COLO668 (cell line): Measurements from ENCODE around the gene NRG3.

Source experiments
- DNase-seq: peaks from one replicate; lab custom pipeline; 2025; ENCODE audit not compliant: unreplicated experiment; lab: John Stamatoyannopoulos, UW

Gene NRG3

DNA sequence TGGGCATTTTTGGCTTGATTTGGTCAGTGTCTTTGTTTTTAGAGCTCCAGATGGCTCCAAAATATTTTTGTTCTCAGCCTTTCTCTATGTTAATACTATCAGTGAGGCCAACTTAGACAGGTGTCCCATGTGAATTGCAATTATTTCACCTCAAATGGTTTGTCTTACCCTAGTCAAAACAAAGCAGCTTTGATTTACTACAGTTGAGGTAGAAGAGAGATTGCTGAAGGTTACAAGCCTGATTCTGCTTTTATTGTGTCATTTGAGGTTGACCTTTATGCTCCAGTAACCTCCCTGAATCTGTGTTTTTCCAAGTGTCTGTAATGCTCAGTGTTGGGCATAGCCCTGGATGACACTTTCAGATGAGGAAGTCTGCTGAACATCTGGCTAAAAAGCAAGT, 882.9 kb downstream of the NRG3 start:
- no peak for DNase-seq

DNA sequence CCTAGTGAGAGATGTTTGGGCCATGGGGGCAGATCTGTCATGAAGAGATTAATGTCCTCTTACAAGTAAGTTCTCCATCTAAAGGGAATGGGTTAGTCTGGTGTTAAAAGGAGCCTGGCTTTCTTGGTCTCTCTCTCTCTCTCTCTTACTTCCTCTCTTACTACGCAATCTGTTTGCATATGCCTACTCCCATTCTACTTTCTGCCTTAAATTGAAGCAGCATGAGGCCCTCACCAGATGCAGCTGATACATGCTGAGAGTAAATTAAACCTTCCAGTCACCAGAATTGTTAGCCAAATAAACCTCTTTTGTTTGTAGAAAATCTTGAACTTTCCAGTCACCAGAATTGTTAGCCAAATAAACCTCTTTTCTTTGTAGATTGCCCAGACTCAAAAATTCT, 884.1 kb downstream of the NRG3 start:
- no peak for DNase-seq

DNA sequence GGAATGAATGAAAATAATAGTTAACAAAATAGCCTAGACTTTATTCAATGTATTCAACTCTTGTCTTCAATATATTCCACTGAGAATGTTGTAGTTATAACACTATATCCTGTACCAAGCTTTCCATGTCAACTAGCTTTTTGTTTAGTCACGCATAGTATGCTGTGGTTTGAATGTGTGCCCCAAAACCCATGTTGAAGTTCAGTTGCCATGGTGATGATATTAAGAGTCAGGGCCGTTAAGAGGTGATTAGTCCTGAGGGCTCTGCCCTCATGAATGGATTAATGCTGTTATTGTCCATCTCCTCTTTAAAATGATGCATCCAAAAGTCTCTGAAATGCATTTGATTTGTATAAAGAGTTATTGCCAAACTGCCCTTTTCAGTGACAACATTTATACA, 887.6 kb downstream of the NRG3 start:
- DNase-seq, result no peak

DNA sequence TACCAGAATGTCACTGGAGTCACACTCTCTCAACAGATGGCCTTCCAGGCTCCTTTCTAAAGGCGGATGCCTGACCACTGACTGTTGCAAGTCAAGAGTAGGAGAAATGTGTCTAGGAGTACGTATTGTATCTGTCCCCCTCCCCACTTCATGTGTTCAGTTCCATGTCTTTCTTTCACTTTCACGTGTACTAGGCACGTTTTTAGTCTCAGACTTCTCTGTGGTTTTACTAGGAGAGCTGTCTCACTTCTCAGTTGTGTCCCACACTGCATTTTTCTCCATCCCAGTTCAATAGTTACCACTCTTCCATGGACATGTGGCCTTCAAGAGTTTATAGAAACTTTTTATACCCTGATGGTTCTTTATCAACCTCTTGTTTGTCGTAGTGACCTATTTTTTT, 893.0 kb downstream of the NRG3 start:
- no peak for DNase-seq

DNA sequence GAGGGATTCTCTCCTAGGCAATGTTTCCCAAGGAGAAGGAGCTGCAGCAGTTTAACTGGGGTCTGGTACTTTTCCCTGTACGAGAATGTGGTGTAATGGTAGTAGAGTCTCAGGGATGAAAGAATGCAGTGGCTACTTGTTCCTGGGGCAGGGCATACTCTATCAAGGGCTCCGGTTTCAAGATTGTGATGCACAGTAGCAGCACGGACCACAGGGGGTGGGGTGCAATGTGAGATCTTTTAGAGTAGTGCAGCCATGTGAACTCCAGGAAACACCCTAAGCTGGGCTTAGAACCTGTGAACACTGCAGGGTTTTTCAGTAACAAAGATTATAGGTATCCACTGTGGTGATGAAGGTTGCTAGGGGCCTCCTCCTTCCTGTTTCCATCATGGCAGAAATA, 903.9 kb downstream of the NRG3 start:
- no peak for DNase-seq

DNA sequence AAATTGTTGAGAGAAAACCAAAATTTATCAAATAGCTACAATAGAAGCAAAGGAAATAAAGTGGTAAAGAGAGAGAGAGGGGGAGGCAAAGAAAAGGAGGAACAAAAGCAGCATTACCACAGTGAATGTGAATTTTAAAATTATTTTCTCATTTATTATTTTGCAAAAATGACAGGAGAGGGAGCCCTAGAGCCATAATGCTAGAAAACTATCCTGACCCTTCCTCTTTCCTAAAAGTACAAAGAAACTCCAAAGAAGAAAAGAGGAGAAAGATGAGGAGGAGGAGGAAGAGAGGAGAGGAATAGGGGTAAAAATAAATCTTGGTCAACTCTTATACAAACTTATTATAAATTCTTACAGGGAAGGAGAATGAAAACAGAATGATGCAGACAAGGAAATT, 921.5 kb downstream of the NRG3 start:
- DNase-seq, result no peak

DNA sequence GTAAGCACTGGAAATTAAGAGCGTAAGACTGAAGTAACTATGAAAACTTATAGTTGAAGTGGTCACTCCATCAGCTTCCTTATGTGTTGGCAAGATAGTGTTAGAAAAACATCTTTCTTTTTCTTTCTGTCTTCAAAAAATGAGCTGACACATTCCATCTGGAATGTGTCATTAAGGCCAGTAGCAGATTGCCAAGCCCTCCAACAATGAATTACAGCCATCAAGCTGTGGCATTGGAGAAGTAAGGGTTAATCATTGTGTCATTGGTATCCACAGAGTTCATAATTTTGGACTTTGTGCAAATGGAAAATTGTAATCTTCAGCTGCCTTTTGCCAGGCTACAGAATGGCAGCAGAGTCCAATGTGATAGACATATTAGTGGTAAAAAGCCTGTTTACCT, 926.3 kb downstream of the NRG3 start:
- no peak for DNase-seq

DNA sequence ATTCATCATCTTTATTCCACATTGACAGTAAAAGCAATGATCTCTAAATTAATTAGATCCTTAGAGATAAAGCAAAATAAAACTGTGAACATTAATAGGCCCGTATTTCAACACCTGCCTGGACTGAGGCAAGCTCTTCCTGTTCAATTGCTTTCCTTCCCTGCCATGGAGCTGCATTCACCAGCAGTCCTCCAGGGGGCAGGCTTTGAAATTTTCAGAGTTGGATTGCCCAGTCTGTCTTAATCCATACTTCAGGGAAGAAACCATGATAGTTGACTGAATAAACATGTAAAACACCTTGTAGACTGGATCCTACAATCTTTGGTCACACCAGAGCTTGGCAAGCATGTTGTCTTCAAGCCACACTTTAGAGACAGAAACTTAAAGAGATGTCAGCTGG, 936.6 kb downstream of the NRG3 start:
- DNase-seq, result peak; percentile 9

DNA sequence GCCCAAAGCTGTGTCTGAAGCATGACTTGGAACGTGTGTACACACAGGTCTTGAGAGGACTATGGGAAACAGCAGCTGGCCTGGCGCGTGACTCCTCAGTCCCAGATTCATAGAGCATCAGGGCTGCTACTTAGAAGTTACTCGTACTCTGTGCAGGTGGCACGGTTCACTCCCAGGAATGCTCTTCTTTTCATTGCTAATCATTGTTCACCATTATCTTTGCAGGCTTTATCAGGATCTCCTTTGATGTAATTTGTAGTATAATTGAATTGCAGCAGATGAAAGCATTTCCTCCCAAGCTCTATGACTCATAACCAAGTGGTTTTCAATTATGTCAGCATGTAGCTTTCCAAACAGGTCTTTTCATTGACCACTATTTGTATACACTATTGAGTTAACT, 938.9 kb downstream of the NRG3 start:
- DNase-seq, result peak; percentile 56

DNA sequence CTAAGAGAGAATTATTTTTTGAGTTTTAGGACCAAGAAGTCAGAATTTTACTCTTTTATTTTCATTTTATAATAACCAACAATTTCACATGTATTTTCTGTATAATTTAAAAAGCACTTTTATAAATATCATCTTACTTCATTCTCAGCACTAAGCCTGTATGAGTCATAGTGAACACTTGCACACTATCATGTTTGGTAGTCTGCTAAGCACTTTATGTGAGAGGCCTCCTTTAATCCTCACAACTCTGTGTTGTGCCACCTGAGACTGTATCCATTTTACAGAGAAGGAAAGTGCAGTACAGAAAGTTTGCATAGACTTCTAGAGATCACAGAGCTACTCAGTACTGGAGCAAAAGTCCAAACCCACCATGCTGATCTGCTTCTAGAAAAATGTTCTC, 939.6 kb downstream of the NRG3 start:
- no peak for DNase-seq

DNA sequence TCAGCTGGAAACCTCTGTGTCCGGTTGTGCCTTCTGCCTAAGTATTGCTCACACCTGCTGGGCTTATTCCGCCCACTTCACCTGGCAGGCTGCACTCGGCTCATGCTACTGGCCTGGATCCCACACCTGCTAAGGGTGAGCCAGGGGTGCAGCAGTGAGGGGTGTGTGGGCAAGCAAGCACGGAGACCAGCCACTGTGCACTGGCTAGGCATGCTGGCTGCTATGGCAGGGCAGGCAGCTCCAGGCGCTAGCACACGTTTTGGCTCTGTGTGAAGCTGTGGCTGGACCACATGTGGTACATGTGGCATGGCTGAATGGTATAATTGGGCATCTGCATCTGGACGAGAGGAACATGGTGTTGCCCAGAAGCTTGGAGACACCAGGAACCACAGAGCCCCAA, 940.7 kb downstream of the NRG3 start:
- peak; percentile 71 for DNase-seq

DNA sequence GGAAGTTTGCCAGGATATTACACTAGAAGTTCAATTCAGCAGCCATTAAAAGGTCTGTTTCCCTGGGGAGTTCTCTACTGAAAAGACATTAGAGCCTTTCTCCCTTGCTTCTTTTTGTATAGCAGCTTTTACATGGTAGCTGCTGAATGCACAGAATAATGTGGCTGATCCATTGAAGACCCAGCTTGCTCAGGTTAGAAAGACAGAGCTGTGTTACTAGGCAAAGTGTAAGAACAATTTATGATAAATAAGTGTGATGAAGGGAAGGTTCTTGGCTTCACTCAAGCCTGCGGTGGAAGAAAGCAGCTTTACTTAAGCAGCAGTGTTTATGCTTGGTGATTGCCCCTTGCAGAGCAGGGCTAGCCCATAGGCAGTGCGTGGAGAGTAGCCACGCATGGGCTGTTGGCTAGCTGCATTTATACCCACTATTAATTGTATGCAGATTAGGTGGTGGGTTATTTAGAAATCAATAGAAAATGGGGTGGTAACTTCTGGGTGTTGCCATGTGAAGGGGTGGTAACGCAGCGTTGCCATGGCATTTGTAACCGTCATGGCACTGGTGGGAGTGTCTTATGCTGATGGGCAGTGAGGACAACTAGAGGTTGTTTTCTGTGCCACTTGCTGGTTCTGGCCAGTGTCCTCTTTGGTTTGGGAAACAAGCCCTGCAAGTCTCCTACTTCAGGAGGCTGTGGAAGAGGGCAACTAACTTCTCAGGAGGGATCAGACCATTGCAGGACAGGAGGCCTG, 942.9 kb downstream of the NRG3 start:
- no peak for DNase-seq

DNA sequence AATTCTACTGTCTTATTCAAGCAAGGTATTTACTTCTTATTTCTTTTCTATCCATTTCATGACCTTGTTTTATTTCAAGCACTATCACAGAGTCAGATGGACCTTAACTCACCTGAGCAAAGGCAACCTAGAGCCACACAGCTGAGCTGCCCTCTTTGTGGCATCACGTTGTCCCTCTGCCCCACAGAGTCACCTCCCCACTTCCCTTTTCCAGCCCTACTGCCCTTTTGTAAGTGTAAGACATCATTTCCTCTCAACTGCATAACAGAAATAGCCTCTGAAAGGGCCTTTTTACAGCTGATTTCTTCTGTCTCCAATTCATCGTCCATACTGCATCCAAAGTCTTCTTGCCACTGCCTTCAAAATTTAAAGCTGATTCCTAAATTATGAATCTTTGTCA, 946.0 kb downstream of the NRG3 start:
- DNase-seq, result no peak

DNA sequence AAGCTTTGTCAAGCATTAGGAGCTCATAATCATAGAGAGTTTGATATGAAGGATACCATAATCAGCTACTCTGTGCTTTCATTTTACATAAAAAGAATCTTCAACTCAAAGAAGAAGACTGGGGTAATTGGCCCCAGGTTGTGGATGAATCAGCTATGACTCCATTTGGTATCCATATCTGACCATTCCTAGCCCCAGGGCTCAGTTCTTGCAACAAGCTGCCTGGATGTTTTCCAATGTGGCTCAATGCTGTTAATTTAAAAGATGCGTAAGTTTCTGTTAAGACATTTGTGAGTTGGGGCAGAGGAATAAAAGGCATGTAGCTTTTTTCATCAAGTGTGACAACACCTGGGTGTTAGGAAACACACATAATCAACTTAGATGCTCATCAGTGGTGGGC, 951.1 kb downstream of the NRG3 start:
- no peak for DNase-seq

DNA sequence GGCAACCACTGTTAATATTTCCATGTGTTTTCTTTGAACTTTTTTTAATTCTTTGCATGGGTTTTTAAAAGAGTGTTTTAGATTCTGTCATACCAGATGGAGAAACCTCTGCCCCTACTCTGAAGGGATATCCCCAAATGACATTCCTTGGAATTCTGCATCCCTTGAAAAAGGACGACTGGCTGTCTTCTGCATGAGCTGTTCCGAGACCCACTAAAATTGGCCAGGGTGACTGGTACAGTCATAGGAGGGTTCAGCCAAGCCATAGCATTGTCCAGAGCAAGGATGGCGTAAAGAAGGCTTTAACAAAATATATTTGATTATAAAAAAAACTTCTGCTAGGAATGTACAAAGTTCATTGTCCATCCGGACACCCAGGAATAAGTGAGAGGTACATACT, 952.9 kb downstream of the NRG3 start:
- DNase-seq, result no peak

DNA sequence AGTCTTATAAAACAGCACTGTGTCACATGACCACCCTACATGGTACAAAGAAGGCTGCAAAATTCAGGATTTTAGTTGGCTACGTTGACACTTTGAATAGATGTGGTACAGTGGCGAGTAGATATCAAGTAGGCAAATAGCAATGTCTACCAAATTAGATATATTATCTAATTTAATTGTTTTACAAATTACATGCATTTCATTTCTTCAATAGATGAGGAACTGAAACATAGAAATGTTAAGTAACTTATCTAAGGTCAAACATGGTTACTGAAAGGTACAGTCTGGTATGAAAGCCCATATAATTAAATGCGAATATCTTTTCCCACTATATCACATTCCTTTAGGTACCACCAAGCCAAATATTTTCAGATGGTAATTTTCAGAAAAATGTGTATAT, 972.2 kb downstream of the NRG3 start:
- DNase-seq, result no peak

DNA sequence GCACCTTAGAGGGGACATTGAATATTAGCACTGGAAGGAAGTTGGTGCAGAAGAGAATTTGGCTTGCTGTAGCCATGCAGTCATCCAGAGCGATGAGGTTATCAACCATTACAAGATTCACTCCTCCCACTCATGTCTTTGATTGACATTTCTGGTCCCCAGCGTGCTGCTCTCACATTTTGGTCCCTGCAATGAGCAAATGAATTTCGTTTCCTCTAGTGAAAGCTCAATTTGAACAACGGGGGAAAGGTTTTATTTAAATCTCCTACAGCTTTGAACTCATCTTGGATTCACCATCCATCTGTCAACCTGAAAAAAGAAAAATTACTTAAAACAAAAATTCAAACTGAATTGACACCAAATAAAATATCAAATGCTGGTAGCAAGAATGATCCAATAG, 975.2 kb downstream of the NRG3 start:
- no peak for DNase-seq

DNA sequence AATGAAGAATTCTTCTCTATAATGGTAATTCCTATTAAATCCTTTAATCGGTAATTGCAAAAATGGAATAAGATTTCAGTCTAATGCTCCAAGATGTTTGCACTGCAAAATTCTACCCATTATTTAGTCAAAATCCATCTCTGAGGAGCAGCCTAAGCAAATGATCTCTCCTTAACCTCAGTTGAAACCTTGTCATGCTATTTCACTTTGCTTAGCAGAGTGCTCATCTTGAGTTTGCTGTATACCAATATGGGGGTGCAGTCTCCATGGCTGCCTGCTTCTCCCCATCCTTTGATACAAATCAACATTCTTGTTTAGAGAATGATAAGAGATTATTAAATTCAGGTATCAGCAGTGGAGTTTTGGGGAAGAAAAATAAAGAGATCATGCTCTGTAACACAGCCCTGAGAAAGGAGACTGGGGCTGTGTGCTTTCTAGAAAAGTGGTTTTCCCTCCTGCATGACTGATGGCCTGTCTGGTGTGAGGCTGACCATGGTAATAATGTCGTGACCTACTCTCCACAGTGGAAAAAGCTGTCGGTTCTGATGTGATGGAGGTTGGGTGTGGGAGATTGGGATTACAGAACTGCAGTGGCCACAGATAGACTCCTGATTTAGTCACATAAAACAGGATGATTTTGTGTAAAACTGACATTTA, 982.1 kb downstream of the NRG3 start:
- no peak for DNase-seq

DNA sequence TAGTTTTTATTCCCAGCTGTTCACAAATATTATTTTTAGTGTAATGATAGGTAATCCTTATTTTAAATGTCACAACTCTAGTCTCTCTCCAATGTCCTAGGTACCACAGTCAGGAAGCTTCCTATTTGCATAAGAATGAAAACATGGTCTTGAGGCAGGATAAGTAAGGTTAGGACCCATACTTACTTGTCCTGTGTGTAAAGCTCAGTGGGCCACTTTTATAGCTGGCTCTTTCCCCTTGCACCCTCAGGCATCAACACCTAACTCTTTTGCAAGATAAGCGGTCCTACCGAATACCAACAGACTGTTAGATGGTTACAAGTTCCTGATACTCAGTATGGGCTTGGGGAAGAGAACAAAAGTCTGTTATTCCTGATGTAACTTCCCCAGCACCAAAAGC, 986.9 kb downstream of the NRG3 start:
- DNase-seq, result no peak

DNA sequence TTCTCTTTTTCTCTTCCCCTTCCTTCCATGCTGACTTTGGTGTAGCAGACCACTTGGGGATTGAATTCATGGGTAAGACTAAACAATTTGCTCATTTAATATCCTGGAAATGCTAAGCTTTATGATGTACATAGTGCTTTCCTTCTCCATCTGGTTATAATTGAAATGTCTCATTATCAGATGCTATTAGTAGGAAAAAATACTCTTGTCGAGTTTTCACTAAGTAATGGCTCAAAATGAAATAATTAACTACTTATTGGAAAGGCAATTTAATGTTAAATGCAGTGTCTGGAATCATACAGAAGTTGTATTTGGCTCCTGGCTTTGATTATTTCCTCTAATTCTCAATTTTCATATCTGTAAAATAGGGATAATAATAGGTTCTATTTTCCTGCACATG, 990.4 kb downstream of the NRG3 start:
- no peak for DNase-seq

DNA sequence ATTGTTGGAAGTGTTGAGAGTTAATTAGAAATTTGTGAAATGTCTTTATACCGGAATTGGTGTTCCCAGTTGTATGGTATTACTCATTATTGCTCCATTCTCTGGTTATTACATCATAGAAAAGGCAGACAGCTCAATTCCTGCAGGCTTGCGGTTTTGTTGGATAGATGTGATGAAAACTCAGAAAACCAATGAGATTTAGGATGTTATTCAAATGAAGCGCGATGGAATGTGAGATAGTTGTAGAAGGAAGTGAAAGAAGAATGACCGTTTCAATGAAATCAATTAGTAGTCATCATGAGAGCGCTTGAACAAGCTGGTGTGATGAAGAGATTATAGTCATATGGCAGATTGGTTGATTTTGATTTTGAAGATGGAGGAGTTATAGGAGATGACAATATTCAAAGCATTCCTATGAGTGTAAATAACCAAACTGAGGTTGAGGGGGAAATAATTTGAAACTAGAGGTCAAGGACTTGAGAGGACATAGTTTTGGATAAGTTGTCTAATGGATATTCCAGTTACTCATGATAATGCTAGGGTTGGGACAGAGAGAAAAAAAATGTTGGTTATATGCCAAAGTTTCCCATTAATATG, 991.5 kb downstream of the NRG3 start:
- DNase-seq, result no peak

DNA sequence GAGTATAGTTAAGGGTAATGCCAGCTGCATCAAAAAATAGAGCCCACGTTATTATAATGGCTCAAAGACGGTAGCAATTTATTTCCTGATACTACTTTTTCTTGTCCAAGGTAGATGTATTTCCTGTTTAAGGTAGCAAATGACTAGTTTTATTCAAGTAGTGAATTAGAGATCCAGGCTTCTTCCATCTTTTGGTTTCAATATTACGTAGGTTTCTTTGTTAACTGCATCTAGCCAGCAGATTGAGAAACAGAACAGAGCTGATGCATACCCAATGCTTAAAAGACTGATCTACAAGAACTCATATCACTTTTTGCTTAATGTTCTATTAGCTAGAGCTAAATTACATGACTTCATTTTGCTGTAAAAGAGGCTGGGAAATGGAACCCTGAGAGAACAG, 992.1 kb downstream of the NRG3 start:
- DNase-seq, result no peak

DNA sequence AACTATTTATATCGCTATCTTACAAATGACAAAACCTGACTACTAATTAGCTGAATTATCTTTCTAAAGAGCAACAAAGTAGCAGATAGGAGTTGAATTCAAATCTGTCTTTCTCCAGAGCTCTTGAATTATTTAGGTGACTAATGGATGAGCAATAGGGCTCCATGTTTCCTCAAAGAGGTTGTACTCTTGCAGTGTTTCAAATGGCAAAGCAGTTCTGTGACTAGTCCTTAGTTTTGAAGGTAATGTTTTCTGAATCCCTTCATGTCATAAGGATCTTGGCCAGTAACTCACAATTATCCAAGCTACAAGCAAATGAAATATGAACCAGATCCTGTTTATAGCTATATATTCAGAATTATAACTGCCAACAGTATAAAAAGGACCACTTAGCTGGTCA, 999.7 kb downstream of the NRG3 start:
- DNase-seq, result no peak
